GM19238 (cell line): ENCODE results near the gene SPDYE5.
"Not testable (repeated sequence)": the region's sequence is repeated elsewhere in the genome, so short reads cannot be mapped to it uniquely, and the experiment has no call there.

Experiments
- DNase-seq: peaks from one replicate; pipeline ENCODE4 v3.0.0; 2011; ENCODE audit warnings: low spot score; ENCODE audit not compliant: insufficient read length

Gene SPDYE5, protein sequence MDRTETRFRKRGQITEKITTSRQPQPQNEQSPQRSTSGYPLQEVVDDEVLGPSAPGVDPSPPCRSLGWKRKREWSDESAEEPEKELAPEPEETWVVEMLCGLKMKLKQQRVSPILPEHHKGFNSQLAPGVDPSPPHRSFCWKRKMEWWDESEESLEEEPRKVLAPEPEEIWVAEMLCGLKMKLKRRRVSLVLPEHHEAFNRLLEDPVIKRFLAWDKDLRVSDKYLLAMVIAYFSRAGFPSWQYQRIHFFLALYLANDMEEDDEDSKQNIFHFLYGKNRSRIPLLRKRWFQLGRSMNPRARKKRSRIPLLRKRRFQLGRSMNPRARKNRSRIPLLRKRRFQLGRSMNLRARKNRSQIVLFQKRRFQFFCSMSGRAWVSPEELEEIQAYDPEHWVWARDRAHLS

DNA sequence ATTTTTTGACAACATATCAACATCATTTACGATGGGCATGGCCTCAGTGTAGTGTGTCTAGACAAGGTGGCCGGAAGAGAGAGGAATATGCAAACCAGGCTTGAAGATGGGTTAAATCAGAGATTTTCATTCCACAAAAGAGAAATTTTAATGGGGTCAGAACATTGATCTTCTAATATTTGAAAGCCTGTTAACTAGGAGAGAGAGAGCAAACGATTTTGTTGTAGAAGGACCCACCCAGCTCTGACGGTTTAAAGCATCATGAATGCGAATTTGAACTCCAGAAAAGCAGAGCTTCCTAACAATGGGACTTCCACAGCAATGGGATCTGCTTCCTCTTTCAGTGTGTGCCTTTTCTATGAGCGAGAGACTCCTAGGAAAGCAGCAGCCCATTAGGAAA is at the start of gene SPDYE5:
SPDYE5 (plus strand) TSS at position 301 of the 400 bp plus-strand sequence. CDS start 1,728 bp downstream, outside the sequence.
- DNase-seq = not testable (repeated sequence)

DNA sequence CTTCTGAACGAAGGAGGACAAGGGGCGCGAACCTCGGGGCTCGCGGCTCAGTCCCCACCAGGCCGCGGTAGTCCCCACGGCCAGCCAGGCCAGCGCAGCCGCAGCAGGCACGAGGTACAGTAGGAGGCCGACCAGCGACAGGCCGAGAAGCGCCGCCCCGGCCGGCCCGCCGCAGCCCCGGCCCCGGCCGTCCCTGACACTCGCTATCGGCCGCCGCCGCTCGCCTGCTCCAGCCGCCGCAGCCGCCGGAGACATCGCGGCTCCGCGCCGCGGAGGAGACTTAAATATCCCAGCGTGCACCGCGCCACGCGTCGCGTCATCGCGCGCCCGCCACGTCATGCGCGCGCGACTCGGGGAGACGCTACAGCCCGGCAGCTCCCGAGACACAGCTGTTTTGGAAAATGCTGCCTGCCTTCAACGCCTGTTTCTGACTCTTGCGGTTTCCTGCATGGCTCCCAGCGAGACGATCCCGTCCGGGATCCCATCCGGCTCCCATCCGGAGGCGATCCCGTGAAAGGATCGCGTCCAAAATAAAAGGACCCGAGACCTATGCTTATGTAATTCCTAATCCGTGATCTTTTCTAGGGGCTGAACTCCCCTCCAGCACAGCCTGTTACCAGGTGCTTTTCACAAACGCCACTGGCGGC is 49.5 kb upstream of the SPDYE5 start:
- DNase-seq = not testable (repeated sequence)

DNA sequence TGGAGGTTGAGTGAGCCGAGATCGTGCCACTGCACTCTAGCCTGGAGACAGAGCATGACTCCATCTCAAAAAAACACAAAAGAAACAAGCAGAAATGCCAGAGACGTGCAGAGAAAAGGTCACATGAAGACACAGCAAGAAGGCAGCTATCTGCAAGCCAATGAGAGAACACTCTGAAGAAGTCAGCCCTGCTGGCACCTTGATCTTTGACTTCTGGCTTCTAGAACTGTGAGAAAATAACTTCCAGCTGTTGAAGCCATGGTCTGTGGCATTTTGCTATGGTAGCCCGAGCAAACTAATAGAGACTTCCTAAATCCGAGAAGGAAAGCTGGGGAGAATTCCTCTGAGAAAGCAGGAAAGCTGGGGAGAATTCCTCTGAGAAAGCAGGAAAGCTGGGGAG is 42.2 kb upstream of the SPDYE5 start:
- not testable (repeated sequence) for DNase-seq

DNA sequence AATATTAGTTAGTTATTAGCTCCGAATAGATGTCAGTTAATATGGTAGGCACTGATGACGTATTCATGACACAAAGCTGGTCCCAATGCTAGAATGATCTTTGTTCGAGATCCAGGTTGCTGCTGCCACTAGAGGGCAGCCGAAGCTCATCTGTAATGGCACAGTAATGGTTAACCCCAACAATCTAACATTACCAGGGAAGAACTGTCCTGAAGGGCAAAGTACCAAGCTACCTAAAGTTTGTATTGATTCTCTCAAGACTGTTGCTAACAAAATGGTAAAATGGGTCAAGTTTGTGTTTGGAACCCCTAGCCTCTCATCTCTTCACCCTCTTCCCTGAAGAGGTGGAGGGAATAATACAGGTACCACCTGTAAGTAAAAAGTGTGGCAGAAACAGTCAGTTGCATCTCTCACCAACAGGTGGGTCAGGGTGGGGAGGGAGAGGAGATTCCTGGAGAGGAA is 39.6 kb upstream of the SPDYE5 start:
- DNase-seq = not testable (repeated sequence)

DNA sequence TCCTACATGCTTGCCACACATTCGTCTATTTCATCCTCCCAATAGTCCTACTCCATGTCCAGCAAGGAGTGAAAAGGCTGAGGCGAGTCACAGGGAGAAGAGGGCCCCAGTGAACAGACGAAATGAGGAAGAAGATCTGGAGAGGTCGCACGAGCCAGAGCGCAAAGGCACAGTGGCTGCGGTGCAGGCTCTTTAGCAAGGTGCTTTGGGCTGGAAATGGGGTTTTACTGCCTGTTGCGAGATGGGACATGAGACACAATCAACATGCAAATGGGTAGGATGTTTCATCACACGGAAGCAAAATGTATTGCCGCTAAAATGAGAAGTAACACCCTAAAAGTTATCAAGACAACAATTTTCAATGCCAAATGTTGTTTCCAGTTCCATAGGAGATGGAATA is 35.7 kb upstream of the SPDYE5 start:
- DNase-seq = not testable (repeated sequence)

DNA sequence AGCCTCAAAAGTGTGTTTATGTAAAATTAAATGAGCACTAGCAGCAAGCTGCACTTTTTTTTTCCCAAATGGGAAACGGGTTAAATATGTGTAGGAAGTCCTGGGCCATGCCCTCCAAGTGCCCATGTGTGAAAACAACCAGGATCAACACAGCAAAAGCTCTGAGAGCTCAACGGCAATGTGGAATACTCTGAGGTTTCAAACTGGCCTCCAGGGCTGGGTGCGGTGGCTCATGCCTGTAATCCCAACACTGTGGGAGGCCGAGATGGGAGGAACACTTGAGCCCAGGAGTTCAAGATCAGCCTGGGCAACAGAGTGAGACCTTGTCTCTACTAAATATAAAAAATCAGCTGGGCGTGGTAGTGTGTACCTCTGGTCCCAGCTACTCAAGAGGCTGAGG is 34.1 kb upstream of the SPDYE5 start:
- not testable (repeated sequence) for DNase-seq

DNA sequence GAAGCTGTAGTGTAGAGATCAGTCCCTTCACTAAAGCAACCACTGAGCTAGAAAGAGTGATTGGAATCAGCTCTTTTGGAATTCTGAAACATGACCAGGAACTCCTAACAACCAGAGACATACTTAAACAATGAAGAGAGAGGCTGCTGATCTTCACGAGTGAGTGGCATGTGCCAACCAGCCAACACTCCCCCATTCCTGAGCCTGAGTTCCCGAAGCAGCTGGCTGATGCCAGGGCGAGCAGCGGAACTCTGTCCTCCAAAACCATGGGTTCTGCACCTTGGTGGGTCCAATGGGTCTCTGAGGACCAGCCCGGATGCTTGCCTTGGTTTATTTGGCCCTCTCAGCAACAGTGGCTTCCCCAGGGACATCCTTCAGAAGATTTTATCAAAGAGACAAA is 31.6 kb upstream of the SPDYE5 start:
- DNase-seq = not testable (repeated sequence)

DNA sequence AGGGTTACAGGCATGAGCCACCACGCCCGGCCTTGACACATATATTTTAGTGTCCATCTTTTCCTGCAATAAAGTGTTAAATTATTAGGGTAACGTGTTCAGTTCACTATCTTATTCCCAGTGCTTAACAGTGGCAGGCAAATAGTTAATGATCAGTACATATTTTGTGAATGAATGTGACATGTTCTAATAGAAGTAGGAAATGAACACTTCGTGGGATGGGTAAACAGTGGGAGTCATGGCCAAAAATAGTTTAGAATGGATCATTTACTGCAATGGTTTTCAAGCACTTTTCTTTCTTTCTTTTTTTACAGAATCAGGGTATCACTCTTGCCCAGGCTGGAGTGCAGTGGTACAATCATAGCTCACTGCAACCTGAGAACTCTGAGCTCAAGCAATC is 22.0 kb upstream of the SPDYE5 start:
- DNase-seq = not testable (repeated sequence)

DNA sequence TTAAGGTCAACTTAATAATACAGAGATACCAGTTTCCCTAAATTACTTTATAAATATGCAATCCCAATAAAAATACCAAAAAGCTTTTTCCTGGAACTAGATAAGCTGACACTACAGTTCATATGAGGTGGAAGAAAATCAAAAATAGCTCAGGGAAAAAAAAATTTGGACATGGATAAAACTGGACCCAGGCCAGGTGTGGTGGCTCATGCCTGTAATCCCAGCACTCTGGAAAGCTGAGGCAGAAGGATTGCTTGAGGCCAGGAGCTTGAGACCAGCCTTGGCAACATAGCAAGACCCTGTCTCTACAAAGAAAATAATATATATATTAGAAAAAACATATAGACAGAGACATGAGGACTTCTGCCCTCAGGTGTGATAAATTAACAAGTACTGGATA is 14.7 kb upstream of the SPDYE5 start:
- not testable (repeated sequence) for DNase-seq

DNA sequence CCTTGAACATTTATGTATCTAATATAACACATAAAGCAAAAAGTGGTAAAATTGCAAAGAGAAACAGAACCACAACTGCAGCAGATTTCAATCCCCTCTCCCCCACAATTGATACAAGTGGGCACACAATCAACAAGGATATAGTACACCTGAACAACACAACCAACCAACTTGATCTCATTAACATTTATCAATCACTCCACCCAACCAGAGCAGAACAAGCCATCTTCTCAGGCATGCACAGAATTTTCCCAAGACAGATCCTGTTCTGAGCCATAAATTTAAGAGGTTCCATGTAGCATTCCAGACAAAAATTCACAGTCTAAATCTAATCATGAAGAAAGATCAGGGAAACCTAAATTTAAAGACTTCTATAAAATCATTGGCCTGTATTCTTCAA is 11.8 kb upstream of the SPDYE5 start:
- not testable (repeated sequence) for DNase-seq

DNA sequence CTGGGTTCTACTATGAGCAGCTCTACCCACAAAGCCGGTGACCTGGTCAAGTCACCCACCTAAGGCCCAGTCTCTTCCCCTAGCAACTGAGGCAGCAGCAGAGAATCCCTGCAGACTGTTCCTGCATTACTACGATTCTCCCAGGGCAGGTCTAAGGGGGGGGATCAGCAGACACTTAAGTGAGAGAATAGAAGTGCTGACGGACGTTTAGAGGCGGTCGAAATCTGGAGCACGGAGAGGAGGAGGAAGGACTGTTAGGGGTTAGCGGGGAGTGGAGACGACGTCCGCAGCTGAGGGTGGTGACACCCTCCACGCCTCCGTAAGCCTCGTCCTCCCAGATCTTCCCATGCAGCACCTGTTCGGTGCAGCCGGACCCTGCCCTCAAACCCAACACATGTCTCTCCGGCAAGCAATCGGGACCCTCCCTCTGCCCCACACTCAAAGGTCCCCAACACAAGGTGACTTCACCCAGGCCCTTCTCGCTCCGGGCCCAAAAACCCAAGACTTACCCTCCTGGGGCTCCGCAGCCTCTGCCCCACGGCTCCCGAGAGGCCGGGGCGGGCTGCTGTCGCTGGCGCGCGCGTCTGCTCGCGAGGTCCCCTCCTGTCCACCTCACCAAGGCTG is 6.7 kb upstream of the SPDYE5 start:
- not testable (repeated sequence) for DNase-seq

DNA sequence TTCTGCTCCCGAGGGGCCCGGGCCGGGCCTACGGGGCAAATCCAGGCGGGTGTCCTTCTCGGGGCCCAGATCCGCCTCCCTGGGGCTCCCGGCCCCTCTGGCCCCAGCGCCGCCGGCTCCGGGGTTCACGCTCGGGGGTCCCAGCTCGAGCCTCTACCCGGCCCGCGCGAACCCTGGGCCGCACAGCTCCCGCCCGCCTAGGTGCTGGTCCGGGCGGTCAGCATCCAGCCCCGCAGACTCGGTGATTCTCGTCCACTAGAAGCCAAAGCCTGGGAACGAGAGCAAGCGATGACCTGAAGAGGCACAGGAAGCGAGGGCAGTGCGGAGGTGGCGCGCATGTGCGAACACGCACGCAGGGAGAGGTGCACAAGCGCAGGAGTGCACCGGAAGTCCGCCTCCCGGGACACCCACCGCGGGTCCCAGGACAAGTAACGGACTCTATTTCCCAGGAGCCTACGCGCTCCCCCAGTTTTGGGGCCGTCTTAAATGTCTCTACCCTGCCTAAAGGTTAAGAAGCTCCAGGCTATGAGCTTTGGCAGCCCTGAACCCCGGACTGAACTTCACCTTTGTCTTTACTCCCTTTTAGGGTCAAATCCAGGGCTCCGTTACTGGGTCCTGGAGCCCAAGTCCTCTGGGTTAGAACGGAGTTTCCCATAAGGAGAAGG is 6.0 kb upstream of the SPDYE5 start, which contains the start of gene POM121C:
POM121C (minus strand) TSS at position 321 of the 665 bp plus-strand sequence. CDS start 44,803 bp downstream, outside the sequence.
- peak; percentile 59 for DNase-seq

DNA sequence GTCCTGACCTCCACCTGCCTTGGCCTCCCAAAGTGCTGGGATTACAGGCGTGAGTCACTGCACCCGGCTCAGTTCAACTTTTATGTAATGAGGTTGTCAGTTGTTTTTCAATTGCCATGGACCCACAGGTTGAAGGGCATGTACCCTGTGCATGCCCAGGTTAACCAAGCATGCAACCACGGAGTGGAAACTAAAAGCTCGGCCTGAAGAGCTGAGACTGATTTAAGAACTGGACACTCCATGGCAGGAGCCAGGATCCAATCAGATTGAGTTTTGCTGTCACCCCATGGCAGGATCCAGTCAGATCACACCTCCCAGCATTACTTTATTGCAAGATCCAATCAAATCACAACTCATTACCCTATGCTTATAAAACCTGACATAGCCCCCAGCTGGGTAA is 16.9 kb downstream of the SPDYE5 start:
- DNase-seq = not testable (repeated sequence)

DNA sequence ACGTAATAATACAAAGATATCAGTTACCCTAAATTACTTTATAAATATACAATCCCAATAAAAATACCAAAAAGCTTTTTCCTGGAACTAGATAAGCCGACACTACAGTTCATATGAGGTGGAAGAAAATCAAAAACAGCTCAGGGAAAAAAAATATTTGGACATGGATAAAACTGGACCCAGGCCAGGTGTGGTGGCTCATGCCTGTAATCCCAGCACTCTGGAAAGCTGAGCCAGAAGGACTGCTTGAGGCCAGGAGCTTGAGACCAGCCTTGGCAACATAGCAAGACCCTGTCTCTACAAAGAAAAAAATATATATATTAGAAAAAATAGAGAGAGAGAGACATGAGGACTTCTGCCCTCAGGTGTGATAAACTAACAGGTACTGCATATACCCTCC is 26.7 kb downstream of the SPDYE5 start:
- not testable (repeated sequence) for DNase-seq

DNA sequence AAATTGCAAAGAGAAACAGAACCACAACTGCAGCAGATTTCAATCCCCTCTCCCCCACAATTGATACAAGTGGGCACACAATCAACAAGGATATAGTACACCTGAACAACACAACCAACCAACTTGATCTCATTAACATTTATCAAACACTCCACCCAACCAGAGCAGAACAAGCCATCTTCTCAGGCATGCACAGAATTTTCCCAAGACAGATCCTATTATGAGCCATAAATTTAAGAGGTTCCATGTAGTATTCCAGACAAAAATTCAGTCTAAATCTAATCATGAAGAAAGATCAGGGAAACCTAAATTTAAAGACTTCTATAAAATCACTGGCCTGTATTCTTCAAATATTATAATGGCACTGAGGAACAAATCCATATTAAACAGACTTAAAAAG is 29.6 kb downstream of the SPDYE5 start:
- DNase-seq = not testable (repeated sequence)

DNA sequence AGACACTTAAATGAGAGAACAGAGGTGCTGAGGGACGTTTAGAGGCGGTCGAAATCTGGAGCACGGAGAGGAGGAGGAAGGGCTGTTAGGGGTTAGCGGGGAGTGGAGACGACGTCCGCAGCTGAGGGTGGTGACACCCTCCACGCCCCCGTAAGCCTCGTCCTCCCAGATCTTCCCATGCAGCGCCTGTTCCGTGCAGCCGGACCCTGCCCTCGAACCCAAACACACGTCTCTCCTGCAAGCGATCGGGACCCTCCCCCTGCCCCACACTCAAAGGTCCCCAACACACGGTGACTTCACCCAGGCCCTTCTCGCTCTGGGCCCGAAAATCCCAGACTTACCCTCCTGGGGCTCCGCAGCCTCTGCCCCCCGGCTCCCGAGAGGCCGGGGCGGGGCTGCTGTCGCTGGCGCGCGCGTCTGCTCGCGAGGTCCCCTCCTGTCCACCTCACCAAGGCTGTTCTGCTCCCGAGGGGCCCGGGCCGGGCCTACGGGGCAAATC is 35.2 kb downstream of the SPDYE5 start:
- DNase-seq = not testable (repeated sequence)

DNA sequence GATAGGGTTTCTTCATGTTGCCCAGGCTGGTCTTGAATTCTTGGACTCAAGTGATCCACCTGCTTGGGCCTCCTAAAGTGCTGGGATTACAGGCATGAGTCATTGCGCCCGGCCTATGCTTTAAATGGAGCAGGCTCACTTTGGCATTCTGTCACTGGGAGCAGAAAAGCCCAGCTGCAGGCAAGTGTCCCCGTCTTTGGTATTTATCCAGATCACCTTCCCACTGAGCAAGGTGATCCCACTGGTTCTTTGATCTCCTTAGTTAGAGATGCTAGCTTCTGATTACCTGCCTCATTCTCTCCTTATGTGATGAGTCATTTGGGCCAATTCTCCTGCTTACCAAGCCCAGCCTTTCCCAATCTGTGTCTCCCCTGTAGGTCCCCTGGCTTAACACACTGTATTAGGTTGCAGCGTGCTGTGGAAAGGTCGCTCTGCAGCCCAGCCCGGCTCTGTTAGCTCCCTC is 39.3 kb downstream of the SPDYE5 start:
- no peak for DNase-seq

DNA sequence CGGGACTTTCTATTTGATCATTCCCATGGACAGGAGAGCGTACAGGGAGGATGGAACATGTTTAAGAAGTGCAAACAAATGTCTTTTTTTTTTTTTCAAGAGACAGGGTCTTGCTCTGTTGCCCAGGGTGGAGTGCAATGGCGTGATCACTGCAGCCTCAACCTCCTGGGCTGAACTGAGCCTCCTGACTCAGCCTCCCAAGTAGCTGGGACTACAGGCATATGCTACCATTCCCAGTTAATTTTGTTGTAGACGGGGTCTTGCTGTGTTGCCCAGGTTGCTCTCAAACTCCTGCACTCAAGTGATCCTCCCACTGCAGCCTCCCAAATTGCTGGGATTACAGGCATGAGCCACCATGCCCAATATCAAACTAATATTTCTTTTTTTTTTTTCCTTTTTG is 40.5 kb downstream of the SPDYE5 start:
- DNase-seq = no peak

DNA sequence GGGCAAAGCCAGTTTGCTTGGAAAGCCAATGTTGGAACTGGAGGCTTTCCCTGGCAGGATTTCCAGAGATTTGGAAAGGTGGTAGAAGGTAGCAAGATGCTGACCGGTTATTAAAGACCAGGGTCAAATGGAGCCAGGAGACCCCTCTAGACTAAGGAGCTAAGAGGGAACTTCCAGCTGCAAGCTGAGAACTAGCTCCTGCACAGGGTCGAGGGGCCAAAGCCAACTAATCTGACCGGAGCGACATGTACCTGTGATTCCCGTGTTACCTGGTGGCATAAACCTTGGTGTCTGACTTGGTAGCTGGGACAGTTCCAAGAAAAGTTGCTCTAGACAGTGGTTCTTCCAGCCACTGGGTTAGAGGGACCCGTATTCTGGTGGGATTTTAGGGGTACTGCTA is 41.8 kb downstream of the SPDYE5 start:
- DNase-seq = no peak

DNA sequence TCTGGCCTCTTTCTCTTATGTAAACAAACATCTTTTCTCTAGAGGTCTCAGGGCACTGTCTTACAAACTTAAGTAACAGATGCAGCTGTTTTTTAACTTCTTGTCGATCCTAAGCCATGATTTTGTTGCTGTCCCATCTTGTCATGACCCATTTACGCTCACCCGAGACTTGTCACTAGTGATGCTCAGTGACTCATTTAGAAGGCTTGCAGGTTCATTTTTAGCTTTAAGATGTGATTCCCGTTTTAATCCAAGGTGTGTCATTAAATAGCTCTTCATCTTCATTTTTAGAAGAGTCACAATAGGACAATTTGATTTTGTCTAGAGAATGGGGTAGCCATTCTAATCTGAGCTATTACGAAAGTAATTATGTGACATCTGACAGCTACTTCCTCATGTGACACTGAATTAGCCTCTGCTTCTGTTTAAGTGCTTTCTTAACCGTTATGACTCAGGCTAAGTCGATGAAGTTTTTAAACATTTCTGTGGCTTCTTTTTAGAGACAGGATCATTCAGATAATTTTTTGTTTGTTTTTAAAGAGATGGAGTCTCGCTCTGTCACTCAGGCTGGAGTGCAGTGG is 42.7 kb downstream of the SPDYE5 start:
- peak; percentile 23 for DNase-seq

DNA sequence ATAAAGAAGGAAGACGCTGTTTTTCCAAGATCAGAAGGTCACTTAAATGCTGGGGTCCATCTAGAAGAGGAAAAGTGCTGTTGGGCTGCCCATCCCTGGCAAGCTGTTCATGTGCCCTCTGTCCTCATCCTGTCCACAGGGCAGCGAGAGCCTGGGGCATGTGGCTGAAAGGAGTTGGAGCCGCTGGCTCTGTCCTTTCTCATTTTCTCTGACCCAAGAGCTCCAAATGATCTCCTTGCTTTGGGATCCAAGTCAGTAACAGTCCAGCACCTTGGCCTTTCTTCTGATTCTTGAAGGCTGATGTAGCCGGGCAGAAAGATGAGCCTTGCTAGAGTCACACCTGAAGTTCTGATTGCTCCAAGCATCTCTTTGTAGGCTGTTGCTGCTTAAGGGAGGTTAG is 44.4 kb downstream of the SPDYE5 start:
- no peak for DNase-seq
